Measurements from ENCODE around the gene NUMBL.
"Not testable (repeated sequence)": the region's sequence is repeated elsewhere in the genome, so short reads cannot be mapped to it uniquely, and the experiment has no call there.

NUMBL gene

DNA sequence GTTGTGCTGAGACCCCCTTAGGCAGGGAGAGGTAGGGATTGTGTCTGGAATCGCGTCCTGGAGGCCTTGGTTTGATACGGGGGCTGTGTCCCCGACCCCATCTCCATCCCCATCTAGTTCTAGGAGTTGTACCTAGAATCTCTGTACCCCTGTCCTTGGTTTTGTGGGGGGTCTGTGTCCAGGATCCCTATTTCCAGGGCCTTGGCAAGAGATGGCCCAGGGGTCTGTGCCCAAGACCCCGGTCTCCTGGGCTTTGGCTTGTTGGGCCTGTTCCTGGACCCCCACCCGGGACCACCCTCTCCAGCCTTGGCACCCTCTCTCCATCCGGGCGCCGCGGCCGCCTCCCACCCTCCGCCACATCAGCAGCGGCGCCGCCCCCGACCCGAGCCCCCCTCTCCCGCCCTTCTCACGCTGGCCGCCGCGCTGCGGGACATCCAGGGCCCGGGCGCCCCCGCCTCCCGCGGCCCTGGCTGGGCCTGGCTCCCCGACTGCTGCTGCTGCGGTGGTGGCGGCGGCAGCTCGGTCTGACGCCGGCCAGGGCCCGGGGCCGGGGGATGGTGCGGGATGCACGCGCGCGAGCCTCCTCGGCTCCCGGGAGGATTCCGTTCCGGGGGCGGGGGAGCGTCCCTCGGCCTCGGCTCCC is at the start of gene NUMBL:
Gene NUMBL, minus strand, starts transcription at position 602 of the 643 bp plus-strand sequence. Its CDS starts 168 bp downstream, at position 434.
- no peak for DNase-seq

- DNase-seq = no peak
Observed at GRCh38 chr19:40739030-40739839, 48.8 kb upstream of the NUMBL start.

- DNase-seq = no peak
Observed at GRCh38 chr19:40737102-40737644, 46.7 kb upstream of the NUMBL start.

DNA sequence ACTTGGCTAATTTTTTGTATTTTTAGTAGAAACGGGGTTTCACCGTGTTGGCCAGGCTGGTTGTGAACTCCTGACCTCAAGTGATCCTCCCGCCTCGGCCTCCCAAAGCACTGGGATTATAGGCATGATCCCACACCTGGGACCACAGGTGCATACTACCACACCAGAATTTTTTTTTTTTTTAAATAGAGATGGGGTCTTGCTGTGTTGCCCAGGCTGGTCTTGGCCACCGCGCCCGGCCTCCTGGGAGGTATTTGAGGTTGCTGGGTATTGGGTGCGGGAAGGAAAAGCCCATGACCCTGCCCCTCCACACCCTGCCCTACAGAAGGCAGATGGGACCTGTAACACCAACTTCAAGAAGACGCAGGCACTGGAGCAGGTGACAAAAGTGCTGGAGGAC is 46.2 kb upstream of the NUMBL start:
- no peak for DNase-seq

- no peak for DNase-seq
Observed at GRCh38 chr19:40735013-40735771, 44.7 kb upstream of the NUMBL start.

DNA sequence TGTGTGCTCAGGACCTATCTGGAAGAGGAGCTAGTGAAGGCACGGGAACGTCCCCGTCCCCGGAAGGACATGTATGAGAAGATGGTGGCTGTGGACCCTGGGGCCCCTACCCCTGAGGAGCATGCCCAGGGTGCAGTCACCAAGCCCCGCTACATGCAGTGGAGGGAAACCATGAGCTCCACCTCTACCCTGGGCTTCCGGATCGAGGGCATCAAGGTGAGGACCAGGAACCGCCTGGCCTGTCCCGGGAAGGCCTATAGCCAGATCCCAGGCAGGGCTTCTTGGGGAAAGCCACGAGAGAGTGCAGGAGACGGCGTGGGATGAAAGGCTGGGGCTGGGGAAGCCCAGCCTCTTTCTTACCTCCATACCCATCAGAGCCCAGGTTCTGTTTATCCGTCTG is 42.7 kb upstream of the NUMBL start:
- DNase-seq = no peak

DNA sequence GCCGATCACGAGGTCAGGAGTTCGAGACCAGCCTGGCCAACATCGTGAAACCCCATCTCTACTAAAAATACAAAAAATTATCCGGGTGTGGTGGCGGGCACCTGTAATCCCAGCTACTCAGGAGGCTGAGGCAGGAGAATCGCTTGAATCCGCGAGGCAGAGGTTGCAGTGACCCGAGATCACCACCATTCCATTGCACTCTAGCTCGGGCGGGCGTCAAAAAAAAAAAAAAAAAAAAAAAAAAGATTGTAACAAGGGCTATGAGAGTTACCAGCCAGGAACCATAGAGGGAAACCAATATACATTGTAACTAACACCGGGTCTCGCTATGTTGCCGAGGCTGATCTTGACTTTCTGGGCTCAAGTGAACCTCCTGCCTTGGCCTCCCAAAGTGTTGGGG is 41.9 kb upstream of the NUMBL start:
- DNase-seq = not testable (repeated sequence)

- not testable (repeated sequence) for DNase-seq
Observed at GRCh38 chr19:40730065-40730464, 39.6 kb upstream of the NUMBL start.

GRCh38 chr19:40726279-40726678 is 35.8 kb upstream of the NUMBL start:
- DNase-seq = no peak

- no peak for DNase-seq
Observed at GRCh38 chr19:40724855-40725254, 34.4 kb upstream of the NUMBL start.

- no peak for DNase-seq
Observed at GRCh38 chr19:40724315-40724714, 33.9 kb upstream of the NUMBL start.

GRCh38 chr19:40723661-40724254 is 33.3 kb upstream of the NUMBL start:
- DNase-seq = no peak

DNA sequence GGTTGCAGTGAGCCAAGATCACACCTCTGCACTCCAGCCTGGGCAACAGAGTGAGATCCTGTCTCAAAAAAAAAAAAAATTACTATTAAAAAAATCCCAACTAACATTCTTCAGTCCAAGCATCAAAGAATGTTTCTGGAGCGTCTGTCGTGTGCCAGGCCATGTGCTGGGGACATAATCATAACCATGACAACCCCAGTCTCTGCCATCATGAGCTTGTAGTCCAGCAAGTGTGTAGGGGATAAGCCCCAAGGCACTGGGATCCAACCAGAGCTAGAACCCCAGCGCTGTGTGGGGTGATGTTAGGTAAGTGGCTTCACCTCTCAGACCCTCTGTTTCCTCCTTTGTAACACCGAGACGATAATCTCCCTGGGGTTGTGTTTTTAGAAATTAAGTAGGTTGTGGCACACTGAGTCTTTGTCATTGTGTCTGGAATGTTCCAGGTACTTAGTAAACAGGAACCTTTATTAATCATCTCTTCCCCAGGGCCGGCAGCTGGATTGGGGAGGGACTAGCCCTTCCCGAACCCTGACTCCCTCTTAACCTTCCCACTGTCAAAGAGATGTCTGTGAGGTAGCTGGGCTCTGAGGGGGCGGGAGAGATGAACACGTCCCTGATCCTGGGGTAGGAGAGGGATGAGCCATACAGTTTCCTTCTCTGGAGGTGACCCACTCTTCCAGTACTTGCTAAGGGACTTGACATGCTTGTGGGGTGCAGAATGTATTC is 31.6 kb upstream of the NUMBL start:
- no peak for DNase-seq

GRCh38 chr19:40721140-40721486 is 30.7 kb upstream of the NUMBL start:
- no peak for DNase-seq

- DNase-seq = no peak
Observed at GRCh38 chr19:40719414-40719894, 29.0 kb upstream of the NUMBL start.

DNA sequence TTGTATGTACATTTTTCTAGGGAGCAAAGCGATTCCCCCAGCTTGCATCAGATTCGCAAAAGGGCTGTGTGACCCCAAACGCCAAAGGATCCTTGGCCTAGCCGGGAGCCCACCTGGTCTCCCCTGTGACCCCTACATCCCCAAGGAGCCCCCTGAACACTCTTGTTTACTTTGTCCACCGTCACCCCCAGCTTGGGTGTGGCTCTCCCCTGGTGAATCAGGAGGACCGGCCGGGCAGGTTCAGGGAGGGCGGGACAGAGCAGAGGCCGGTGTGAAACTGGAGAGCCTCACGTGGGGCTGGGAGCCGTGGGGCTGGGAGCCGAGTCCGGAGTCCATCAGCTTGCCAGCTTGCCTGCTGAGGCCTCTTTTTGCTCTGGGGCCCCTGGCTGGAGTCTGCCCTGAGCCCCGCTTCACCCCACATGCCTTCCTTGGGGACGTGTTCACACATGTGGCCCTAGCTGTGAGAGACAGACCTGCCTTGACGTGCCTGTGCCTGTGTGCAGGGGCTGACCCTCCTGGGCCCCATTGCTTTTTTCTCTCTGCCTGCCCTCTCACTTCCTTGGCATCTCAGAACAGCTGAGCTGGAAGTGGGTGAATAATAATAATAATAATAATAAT is 28.4 kb upstream of the NUMBL start:
- DNase-seq = no peak

DNA sequence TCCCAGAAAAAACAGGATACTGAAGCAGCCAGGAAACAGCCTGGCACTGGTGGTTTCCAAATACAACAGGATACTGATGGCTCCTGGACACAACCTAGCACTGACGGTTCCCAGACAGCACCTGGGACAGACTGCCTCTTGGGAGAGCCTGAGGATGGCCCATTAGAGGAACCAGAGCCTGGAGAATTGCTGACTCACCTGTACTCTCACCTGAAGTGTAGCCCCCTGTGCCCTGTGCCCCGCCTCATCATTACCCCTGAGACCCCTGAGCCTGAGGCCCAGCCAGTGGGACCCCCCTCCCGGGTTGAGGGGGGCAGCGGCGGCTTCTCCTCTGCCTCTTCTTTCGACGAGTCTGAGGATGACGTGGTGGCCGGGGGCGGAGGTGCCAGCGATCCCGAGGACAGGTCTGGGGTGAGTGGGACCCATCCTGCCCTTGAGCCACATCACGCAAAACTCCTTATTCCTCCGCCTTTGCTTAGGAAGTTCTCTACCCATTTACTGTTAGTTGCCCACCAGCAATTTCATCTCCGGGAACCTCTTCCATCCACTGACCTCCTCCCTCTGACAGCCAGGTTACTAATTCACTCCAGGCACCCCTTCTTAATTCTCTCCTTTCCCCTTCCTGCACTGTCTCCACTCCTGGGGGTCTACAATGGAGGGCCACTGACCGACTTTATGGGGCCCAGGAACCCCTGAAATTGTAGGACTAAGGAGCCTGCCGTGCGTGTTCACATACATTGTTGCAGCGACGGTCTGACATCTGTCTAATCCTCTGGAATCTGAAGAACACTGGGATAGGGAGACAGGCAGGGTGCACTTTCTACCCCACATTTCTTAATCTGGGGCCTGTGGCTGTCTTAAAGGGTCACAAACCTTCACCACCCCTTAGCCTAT is 27.7 kb upstream of the NUMBL start:
- peak; percentile 5 for DNase-seq

- DNase-seq = peak; percentile 5
Observed at GRCh38 chr19:40717325-40717879, 27.0 kb upstream of the NUMBL start.

DNA sequence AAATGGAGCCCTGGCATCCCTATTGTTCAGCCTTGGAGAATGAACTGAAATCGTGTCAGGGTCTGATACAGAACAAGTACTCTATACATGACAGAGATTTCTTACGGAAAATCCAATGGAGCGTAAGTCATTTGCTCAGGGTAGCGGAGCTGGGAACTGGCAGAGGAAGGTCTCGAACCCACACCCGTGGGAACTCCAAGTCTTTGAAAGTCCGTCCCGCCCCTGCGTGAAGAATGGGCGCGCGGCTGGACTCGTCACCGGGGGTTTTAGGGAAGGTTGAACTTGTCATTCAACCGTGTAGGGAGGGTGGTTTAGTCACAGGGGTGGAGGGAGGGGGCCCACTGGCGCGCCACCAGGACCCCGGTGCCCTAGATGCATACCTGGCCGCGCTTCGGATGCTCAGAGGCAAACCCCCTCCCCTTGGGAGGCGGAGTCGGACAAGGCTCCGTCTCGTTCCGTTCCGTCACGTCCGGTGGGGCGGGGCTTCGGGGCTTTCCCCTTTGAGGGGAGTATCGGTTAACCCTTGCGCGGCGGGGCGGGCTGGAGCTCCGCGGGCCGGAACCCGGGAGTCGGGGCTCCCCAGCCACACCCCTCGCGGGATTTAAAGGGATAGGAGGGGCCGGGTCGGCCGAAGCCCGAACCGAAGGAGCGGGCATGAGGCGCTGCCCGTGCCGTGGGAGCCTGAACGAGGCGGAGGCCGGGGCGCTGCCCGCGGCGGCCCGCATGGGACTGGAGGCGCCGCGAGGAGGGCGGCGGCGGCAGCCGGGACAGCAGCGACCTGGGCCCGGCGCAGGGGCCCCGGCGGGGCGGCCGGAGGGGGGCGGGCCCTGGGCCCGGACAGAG is 26.3 kb upstream of the NUMBL start, which contains the start of the genes COQ8B and ITPKC:
Gene COQ8B, minus strand, starts transcription at position 405 of the 843 bp plus-strand sequence. CDS start 2,254 bp downstream, outside the sequence.
Gene ITPKC, plus strand, starts transcription at position 631 of the 843 bp plus-strand sequence. Its CDS starts 24 bp downstream, at position 655.
- DNase-seq = peak; percentile 99
